OCI-LY7 (cell line): Measurements from ENCODE around the gene RIPPLY2. TPM values are rescaled to one million over a fixed set of nuclear protein-coding genes. Genes with fewer than 3 reads are reported as not detected.
"Not testable (repeated sequence)": the region's sequence is repeated elsewhere in the genome, so short reads cannot be mapped to it uniquely, and the experiment has no call there.

Experiments used
- BruUV-seq: library from RNA; stranded (reverse); fragments of 400-500 nt; replicated peaks from 2 replicates; lab custom pipeline; 2021; lab: Mats Ljungman, UMichigan
- CTCF ChIA-PET: fragments of 300-600 bp; sonication (Branson Sonifier 250); formaldehyde crosslinking; loops from one replicate; lab custom pipeline; 2022; ENCODE audit warnings: antibody characterized with exemption; ENCODE audit not compliant: unreplicated experiment; lab: Charles Lee
- POLR2A ChIA-PET: fragments of 300-600 bp; sonication (Branson Sonifier 250); formaldehyde crosslinking; loops from one replicate; lab custom pipeline; 2022; ENCODE audit warnings: antibody characterized with exemption; lab: Charles Lee
- DNase-seq: peaks from one replicate; pipeline ENCODE4 v3.0.0-alpha.2; 2015; ENCODE audit warnings: low spot score
- H2AFZ ChIP-seq: fragments of 200-600 bp; sonication (generic), shearing (Covaris generic); 2 replicates; pipeline ENCODE4 v1.6.1; 2014; ENCODE audit warnings: mild to moderate bottlenecking, antibody characterized with exemption, low read length, moderate library complexity
- H3K27ac ChIP-seq: fragments of 200-600 bp; sonication (generic); 2 replicates; pipeline ENCODE4 v1.5.1; 2014; ENCODE audit warnings: mixed run types, low read depth, mild to moderate bottlenecking, moderate library complexity, low read length, inconsistent platforms; ENCODE audit not compliant: poor library complexity, severe bottlenecking
- H3K36me3 ChIP-seq: fragments of 200-600 bp; sonication (generic); 2 replicates; pipeline ENCODE4 v1.6.1; 2014; ENCODE audit warnings: mild to moderate bottlenecking, antibody characterized with exemption, low read length, moderate library complexity, mixed read lengths; ENCODE audit not compliant: insufficient read depth
- H3K4me1 ChIP-seq: fragments of 200-600 bp; sonication (generic); 2 replicates; pipeline ENCODE4 v1.5.1; 2014; ENCODE audit warnings: mild to moderate bottlenecking, low read length; ENCODE audit not compliant: insufficient read depth, poor library complexity, severe bottlenecking
- H3K4me2 ChIP-seq: fragments of 200-600 bp; sonication (generic); 2 replicates; pipeline ENCODE4 v1.6.1; 2014; ENCODE audit warnings: mild to moderate bottlenecking, low read length
- H3K4me3 ChIP-seq: fragments of 200-600 bp; sonication (generic); 2 replicates; pipeline ENCODE4 v1.5.1; 2014; ENCODE audit warnings: mild to moderate bottlenecking, low read depth, low read length; ENCODE audit not compliant: poor library complexity, severe bottlenecking
- H3K79me2 ChIP-seq: fragments of 200-600 bp; sonication (generic); 2 replicates; pipeline ENCODE4 v1.6.1; 2016; ENCODE audit warnings: low read depth, mild to moderate bottlenecking, low read length, moderate library complexity, mixed read lengths; ENCODE audit not compliant: insufficient read depth
- H3K9me2 ChIP-seq: fragments of 200-600 bp; sonication (generic); 2 replicates; pipeline ENCODE4 v1.6.1; 2016; ENCODE audit warnings: mild to moderate bottlenecking, low read length, mixed read lengths; ENCODE audit not compliant: insufficient read depth
- H3K9me3 ChIP-seq: fragments of 200-600 bp; sonication (generic); 2 replicates; pipeline ENCODE4 v1.6.1; 2014; ENCODE audit warnings: mild to moderate bottlenecking, mixed run types, low read length, mixed read lengths
- H4K20me1 ChIP-seq: fragments of 200-600 bp; sonication (generic); 2 replicates; pipeline ENCODE4 v1.6.1; 2014; ENCODE audit warnings: mild to moderate bottlenecking, antibody characterized with exemption, low read length, moderate library complexity, mixed read lengths; ENCODE audit not compliant: insufficient read depth
- CTCF ChIP-seq: fragments of 200-600 bp; sonication (generic); conservative IDR thresholded peaks from 2 replicates; pipeline ENCODE4 v1.5.1; 2014; ENCODE audit warnings: mild to moderate bottlenecking, antibody characterized with exemption, low read length, moderate library complexity, mixed read lengths
- EZH2phosphoT487 ChIP-seq: fragments of 200-600 bp; sonication (generic); IDR thresholded peaks from 2 replicates; pipeline ENCODE4 v1.6.1; 2018; ENCODE audit warnings: low read depth, borderline replicate concordance, mild to moderate bottlenecking, mixed run types, antibody characterized with exemption, low read length, moderate library complexity, mixed read lengths
- intact Hi-C: fragments of 100-400 bp; cut with micrococcal nuclease; formaldehyde crosslinking; loops from one replicate; pipeline ENCODE4 v1.10.0; 2022; ENCODE audit not compliant: unreplicated experiment
- total RNA-seq, 2 experiments: library from RNA; depleted of rRNA in 1 of 2; stranded (reverse); fragments of >200 nt in 1 of 2; shearing (Covaris generic) in 1 of 2; gene quantifications; 2 replicates each; pipeline ENCODE4 v1.2.3, GENCODE V29; 2014 to 2022

Gene RIPPLY2
- total RNA-seq, 2 experiments from 2014 or later = not detected

GRCh38 chr6:83891586-83891985, 38.4 kb downstream of the RIPPLY2 start:
- Histone ChIP-seq H3K36me3 (peaks cover 29% of the 10 kb centered on the region), H3K9me3 (no peaks in the 10 kb centered on the region), H3K27ac (no peak overlapping the region), H4K20me1 (peaks cover 7% of the 10 kb centered on the region; the same call in 1 of the 2 replicates), H3K9me2 (no peaks in the 10 kb centered on the region), H3K4me3 (no peak overlapping the region), H3K79me2 (peaks cover 6% of the 10 kb centered on the region; the same call in 1 of the 2 replicates), H3K4me1 (no peaks in the 10 kb centered on the region), H2AFZ (no peak overlapping the region), H3K4me2 (no peak overlapping the region)
- BruUV-seq = no TSS peak
- no peak for DNase-seq
- no peak for TF ChIP-seq CTCF
- ChIA-PET CTCF (no interaction called here), POLR2A (interaction anchor here (1.3 kb wide), 1 partner anchor 351 kb away, joined by 3 read pairs; no protein-coding TSS in a partner anchor)
- intact Hi-C loops = no loop called here

- H3K79me2 ChIP-seq = peaks cover 9% of the 10 kb centered on the region; the same call in 1 of the 2 replicates
- H3K4me3 ChIP-seq = no peak overlapping the region
- intact Hi-C loops = no loop called here
- H3K9me2 ChIP-seq = no peaks in the 10 kb centered on the region
- no peak overlapping the region for H3K27ac ChIP-seq
- TF ChIP-seq CTCF (no peak), EZH2phosphoT487 (no peak)
- H3K4me1 ChIP-seq = no peaks in the 10 kb centered on the region
- H2AFZ ChIP-seq = no peak overlapping the region
- no peak overlapping the region for H3K4me2 ChIP-seq
- ChIA-PET CTCF (no interaction called here), POLR2A (interaction anchor here (1.0 to 1.3 kb wide), 2 partner anchors 10 to 350 kb away, joined by 3 read pairs; no protein-coding TSS in a partner anchor)
- no peak for DNase-seq
- no TSS peak for BruUV-seq
- H3K36me3 ChIP-seq = peaks cover 30% of the 10 kb centered on the region
- H4K20me1 ChIP-seq = peaks cover 7% of the 10 kb centered on the region; the same call in 1 of the 2 replicates
- no peaks in the 10 kb centered on the region for H3K9me3 ChIP-seq
These were observed 39.9 kb downstream of the RIPPLY2 start for GRCh38 chr6:83893024-83893423.

- H3K79me2 ChIP-seq, H3K4me2 ChIP-seq, H3K27ac ChIP-seq, POLR2A ChIA-PET, CTCF ChIA-PET, BruUV-seq, DNase-seq, H3K9me3 ChIP-seq, H3K4me3 ChIP-seq, H3K9me2 ChIP-seq, H2AFZ ChIP-seq, H3K4me1 ChIP-seq, H4K20me1 ChIP-seq, intact Hi-C loops: not testable (repeated sequence)
- H3K36me3 ChIP-seq = peaks cover 26% of the 10 kb centered on the region
These were observed 43.9 kb downstream of the RIPPLY2 start for GRCh38 chr6:83897094-83897493.
